Adrenal gland (tissue), 5 donors: ENCODE results near the gene PDE7B.

Experiments used
- CTCF ChIP-seq, 6 experiments: fragments of 450-650 bp in 4 of 6; fragments of 200-600 bp in 2 of 6; sonication (generic) in 1 of 6; IDR thresholded peaks; 1 replicate in 5 of 6; 2 replicates in 1 of 6; pipeline versions ENCODE4 v1.5.1 to v1.8.0; 2016 to 2021; ENCODE audit warnings: antibody characterized with exemption in 6 of 6, mild to moderate bottlenecking in 2 of 6, moderate library complexity in 1 of 6
- POLR2A ChIP-seq, 2 donors: fragments of 450-650 bp; IDR thresholded peaks; one replicate each; pipeline ENCODE4 v1.6.1; 2017; ENCODE audit warnings: antibody characterized with exemption in 2 of 2, mild to moderate bottlenecking in 2 of 2, moderate library complexity in 1 of 2
- donor health status: DM: no; HTN: no; CAD: no.

- no peak for TF ChIP-seq CTCF (IDR thresholded peaks at IDR 0.05)
- no peak for TF ChIP-seq POLR2A (IDR thresholded peaks at IDR 0.05)
These were observed 53.2 kb downstream of the PDE7B start for GRCh38 chr6:135904666-135905065.
